Measurements from ENCODE around the gene KNCN.

KNCN gene

GRCh38 chr1:46524843-46525242 is 26.6 kb downstream of the KNCN start:
- TF ChIP-seq, protein P1, sequence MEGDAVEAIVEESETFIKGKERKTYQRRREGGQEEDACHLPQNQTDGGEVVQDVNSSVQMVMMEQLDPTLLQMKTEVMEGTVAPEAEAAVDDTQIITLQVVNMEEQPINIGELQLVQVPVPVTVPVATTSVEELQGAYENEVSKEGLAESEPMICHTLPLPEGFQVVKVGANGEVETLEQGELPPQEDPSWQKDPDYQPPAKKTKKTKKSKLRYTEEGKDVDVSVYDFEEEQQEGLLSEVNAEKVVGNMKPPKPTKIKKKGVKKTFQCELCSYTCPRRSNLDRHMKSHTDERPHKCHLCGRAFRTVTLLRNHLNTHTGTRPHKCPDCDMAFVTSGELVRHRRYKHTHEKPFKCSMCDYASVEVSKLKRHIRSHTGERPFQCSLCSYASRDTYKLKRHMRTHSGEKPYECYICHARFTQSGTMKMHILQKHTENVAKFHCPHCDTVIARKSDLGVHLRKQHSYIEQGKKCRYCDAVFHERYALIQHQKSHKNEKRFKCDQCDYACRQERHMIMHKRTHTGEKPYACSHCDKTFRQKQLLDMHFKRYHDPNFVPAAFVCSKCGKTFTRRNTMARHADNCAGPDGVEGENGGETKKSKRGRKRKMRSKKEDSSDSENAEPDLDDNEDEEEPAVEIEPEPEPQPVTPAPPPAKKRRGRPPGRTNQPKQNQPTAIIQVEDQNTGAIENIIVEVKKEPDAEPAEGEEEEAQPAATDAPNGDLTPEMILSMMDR (IDR thresholded peaks at IDR 0.05; ENCODE audit: low read depth, low read length): no peak
- no peak for DNase-seq
- no peak overlapping the region for H3K4me3 ChIP-seq (ENCODE audit: low read depth, low read length)
- H3K9me3 ChIP-seq (ENCODE audit: severe bottlenecking): no peaks in the 10 kb centered on the region
- no peaks in the 10 kb centered on the region for H3K27me3 ChIP-seq (ENCODE audit: insufficient read depth, low read depth, severe bottlenecking)
- H3K36me3 ChIP-seq: no peaks in the 10 kb centered on the region
- H3K27ac ChIP-seq: peak overlapping the region; percentile 30; the same call in 1 of the 2 replicates

GRCh38 chr1:46523496-46524353 is 27.7 kb downstream of the KNCN start:
- H3K27me3 ChIP-seq (ENCODE audit: insufficient read depth, low read depth, severe bottlenecking): no peaks in the 10 kb centered on the region
- H3K27ac ChIP-seq: peak overlapping the region; percentile 76; the same call in 1 of the 2 replicates
- H3K9me3 ChIP-seq (ENCODE audit: severe bottlenecking): no peaks in the 10 kb centered on the region
- H3K36me3 ChIP-seq: no peaks in the 10 kb centered on the region
- H3K4me3 ChIP-seq (ENCODE audit: low read depth, low read length): no peak overlapping the region
- TF ChIP-seq, protein P1 (IDR thresholded peaks at IDR 0.05; ENCODE audit: low read depth, low read length): no peak
- peak; percentile 57 for DNase-seq

- DNase-seq: peak; percentile 60
- Histone ChIP-seq H3K36me3 (no peaks in the 10 kb centered on the region), H3K4me3 (ENCODE audit: low read depth, low read length) (no peak overlapping the region), H3K9me3 (ENCODE audit: severe bottlenecking) (no peaks in the 10 kb centered on the region), H3K27me3 (ENCODE audit: insufficient read depth, low read depth, severe bottlenecking) (no peaks in the 10 kb centered on the region), H3K27ac (peak overlapping the region; percentile 76)
- TF ChIP-seq, protein P1 (IDR thresholded peaks at IDR 0.05; ENCODE audit: low read depth, low read length): no peak
These were observed 28.5 kb downstream of the KNCN start for GRCh38 chr1:46522969-46523320.

GRCh38 chr1:46522184-46522968 is 29.1 kb downstream of the KNCN start:
- Histone ChIP-seq H3K27me3 (ENCODE audit: insufficient read depth, low read depth, severe bottlenecking) (no peaks in the 10 kb centered on the region), H3K36me3 (no peaks in the 10 kb centered on the region), H3K9me3 (ENCODE audit: severe bottlenecking) (no peaks in the 10 kb centered on the region), H3K27ac (peak overlapping the region; percentile 76), H3K4me3 (ENCODE audit: low read depth, low read length) (no peak overlapping the region)
- TF ChIP-seq, protein P1 (IDR thresholded peaks at IDR 0.05; ENCODE audit: low read depth, low read length): no peak
- peak; percentile 71 for DNase-seq

DNA sequence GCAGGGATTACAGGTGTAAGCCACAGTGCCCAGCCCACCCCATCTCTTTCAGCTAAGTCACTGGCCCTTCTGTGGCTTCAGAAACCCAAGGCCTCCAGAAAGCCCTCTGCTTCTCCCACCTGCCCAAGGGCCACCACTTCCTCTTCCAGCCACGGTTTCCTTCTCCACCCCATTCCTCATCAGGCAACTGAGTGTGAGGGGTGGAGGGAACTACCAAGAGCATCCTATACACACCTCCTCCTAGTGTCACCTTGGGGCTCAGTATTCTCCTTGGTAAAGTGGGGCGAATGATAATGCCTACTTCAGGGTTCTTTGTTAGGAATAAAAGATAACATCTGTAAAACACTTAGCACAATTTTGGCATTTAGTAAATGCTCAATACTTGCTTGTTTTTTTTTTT is 30.0 kb downstream of the KNCN start:
- DNase-seq: no peak
- Histone ChIP-seq H3K27me3 (ENCODE audit: insufficient read depth, low read depth, severe bottlenecking) (no peaks in the 10 kb centered on the region), H3K36me3 (no peaks in the 10 kb centered on the region), H3K27ac (peak overlapping the region; percentile 93; the same call in 1 of the 2 replicates), H3K4me3 (ENCODE audit: low read depth, low read length) (no peak overlapping the region), H3K9me3 (ENCODE audit: severe bottlenecking) (no peaks in the 10 kb centered on the region)
- TF ChIP-seq, protein P1 (IDR thresholded peaks at IDR 0.05; ENCODE audit: low read depth, low read length): no peak

Data from WERI-Rb-1 (cell line).